ENCODE measurements around the gene TADA2A. TPM values are rescaled to one million over a fixed set of nuclear protein-coding genes. Genes with fewer than 3 reads are reported as not detected.

Gene TADA2A, protein sequence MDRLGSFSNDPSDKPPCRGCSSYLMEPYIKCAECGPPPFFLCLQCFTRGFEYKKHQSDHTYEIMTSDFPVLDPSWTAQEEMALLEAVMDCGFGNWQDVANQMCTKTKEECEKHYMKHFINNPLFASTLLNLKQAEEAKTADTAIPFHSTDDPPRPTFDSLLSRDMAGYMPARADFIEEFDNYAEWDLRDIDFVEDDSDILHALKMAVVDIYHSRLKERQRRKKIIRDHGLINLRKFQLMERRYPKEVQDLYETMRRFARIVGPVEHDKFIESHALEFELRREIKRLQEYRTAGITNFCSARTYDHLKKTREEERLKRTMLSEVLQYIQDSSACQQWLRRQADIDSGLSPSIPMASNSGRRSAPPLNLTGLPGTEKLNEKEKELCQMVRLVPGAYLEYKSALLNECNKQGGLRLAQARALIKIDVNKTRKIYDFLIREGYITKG
- total RNA-seq (2022; extraction: Qiagen RNA extraction) = 11.4 to 13.5 TPM (median 12.9 TPM) in 5 replicates

DNA sequence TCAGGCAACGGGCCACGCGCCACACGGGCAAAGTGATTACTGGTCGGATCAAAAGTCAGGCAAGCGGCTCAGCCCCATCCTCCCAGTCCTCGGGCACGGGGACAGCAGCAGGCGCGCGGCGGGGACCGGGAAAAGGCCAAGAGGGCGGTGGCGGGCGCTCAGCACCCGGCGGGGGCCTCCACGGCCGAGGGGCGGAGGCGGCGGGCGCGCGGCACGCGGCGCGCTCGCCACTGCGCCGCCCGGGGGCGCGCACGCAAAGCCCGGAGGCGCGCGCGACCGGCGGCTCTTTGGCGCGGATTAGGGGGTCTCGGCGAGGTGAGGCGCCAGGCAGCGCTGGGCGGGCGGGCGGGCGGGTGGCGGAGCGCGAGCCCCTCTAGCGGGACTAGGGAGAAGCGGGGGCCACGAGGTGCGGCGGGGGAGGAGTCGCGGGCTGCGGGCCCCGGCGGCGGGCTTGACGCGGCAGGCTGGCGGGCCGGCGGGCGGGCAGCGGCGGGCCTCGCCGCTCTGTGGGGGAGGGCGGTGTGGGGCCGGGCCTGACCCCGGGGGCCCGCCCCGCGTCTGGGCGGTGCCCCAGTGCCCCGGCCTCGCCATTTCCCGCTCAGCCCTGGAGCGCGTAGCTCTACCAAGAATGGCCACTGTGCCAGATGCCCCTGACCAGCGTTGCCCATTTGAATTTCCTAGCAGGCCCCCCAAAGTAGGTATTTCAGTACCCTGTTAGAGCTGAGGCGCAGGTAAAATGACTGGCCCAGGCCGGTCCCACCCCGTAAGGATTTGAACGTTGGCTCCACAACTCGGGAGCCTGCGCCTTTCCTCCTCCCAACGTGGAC is at the start of gene TADA2A, which contains the start of gene ACACA:
Gene TADA2A (plus strand): TSS at position 252 of the 827 bp plus-strand sequence. CDS start 4,480 bp downstream, outside the sequence.
Gene ACACA (minus strand): TSS at position 202 of the 827 bp plus-strand sequence. CDS start 537 bp downstream, outside the sequence.

DNA sequence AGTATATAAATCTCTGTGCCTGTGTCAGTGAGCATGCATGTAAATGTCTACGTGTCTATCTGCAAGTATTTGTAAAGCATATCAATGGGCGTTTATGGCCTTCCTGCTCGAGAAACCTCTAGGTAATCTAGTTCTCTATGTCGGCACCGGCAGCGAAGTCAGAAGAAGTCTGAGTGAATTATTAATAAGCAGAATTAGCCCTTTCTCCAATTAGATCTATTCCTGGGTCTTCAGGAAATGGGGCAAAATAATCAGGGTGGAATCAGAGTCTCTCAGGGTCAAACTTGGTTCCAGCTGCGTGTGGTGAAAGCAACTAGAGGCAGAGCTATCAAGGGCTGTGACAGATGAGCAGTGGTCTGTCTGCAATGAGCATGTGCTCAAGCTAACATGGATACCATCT is 31.0 kb upstream of the TADA2A start, which contains the start of gene C17orf78:
Gene C17orf78 (plus strand): TSS at position 280 of the 400 bp plus-strand sequence. CDS start 108 bp downstream, at position 388.

DNA sequence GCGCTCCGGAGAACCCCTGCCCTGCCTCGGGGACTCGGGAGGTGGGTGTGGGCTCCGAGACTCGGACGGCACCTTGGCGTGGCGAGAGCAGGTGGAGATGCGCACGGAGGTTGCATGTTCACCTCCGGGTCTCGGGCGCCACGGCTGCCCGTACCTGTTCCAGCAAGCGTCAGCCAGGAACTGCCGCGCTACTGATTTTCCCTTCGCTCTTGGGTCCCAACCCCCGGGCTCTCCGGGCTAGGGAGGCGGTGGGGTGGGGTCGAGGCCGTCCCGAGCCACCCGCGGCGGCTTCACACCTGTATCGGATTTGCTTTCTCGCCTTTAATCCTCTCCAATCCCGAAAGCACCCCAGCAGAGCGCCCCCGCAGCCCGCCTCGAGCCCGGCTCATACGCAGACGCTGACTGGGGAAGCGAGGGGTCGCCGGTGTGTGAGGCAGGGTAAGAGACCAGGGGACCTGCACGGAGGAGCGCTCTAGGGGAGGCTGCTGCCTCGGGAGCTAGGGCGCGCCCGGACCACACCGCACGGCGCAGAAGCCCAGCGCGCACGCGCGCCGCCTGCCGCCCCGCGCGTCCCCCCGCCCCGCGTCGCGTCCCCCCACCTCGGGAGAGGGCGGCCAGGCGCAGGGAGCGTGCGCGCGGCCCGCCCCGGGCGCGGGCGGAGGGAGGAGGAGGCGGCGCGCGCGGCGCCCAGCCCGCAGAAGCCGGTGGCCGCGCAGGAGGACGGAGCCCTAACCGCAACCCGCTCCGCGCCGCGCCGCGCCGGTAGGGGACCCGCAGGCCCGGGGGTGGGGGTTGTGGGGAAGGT is 82.7 kb downstream of the TADA2A start, which contains the start of gene DUSP14:
Gene DUSP14 (plus strand): TSS at position 695 of the 805 bp plus-strand sequence. CDS start 22,382 bp downstream, outside the sequence.

Other genes starting within 250 kb of the TADA2A start
- gene C17orf78, start 30.9 kb upstream of the TADA2A start, total RNA-seq (2022; extraction: Qiagen RNA extraction) = not detected in 5 replicates
- gene ACACA, start 50 bp upstream of the TADA2A start, total RNA-seq (2022; extraction: Qiagen RNA extraction) = 42.4 to 49.9 TPM (median 47.4 TPM) in 5 replicates
- 45.0 to 52.4 TPM (median 49.0 TPM) in 5 replicates for gene DUSP14, start 83.0 kb downstream of the TADA2A start, total RNA-seq (2022; extraction: Qiagen RNA extraction)
- 11.4 to 14.0 TPM (median 13.3 TPM) in 5 replicates for gene SYNRG, start 202.5 kb downstream of the TADA2A start, total RNA-seq (2022; extraction: Qiagen RNA extraction)
- 24.6 to 29.8 TPM (median 27.3 TPM) in 5 replicates for gene DDX52, start 236.6 kb downstream of the TADA2A start, total RNA-seq (2022; extraction: Qiagen RNA extraction)

Data from A549 treated with Mapracorat at 1 μM for 4 hours (cell line).